Inflammatory macrophage (primary cell): ENCODE measurements around the gene ST8SIA2.

Experiments
- DNase-seq, 2 donors: peaks; one replicate each; pipeline ENCODE4 v3.0.0-alpha.2; 2020 to 2022
- total RNA-seq, 18 experiments: gene quantifications; one replicate each; lab custom pipeline; 2026; ENCODE audit warnings: mixed read lengths in 6 of 18, inconsistent platforms in 2 of 18; lab: John Stamatoyannopoulos, UW

ST8SIA2 gene, protein sequence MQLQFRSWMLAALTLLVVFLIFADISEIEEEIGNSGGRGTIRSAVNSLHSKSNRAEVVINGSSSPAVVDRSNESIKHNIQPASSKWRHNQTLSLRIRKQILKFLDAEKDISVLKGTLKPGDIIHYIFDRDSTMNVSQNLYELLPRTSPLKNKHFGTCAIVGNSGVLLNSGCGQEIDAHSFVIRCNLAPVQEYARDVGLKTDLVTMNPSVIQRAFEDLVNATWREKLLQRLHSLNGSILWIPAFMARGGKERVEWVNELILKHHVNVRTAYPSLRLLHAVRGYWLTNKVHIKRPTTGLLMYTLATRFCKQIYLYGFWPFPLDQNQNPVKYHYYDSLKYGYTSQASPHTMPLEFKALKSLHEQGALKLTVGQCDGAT
- 0 to 0.18 (median 0) reads per million in 18 experiments for total RNA-seq

DNA sequence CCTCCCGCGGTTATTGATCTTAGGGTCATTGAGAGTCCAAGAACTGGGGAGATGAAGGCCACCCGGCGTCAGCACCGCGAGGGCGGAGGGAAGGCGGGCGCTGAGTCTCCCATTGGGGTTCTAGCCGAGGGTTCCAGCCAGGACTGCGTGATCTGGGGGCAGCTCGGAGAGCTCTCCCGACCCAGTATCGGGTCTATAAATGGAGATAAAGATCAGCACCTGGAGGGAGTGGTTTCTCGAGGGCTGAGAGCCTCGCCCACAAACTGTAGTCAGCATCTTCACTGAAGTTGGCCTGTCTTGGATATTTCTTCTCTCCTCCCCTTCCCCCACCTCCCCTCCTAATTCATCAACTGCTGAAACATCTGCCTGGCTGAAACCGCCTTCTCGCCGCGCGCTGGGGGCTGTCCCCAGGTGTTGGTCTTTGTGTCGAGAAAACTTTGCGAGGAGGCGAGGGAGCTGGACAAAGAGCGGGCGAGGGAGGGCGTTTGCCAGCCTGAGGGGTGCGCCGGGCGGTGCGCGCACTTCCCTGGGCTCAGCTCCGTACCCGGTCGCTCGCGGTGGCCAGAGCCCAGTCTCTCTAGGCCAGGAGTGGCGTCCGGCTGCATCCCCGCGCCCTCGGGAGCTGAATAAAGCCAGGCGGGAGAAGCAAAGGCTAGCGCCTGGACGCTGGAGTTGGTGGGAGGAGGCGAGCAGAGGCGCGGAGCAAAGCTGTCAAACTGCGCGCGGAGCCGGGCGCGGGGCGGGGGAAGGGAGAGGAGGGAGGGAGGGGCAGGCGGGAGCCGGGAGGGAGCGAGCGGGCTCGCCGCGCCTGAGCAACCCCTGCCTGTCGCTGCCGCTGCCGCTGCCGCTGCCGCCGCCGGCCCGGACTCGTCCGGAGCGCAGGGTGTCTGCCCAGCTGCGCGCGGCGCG, at the start of gene ST8SIA2:
TSS of gene ST8SIA2 (plus strand) at position 811 of the 909 bp plus-strand sequence. CDS start 184 bp downstream, outside the sequence.
- no peak for DNase-seq

DNA sequence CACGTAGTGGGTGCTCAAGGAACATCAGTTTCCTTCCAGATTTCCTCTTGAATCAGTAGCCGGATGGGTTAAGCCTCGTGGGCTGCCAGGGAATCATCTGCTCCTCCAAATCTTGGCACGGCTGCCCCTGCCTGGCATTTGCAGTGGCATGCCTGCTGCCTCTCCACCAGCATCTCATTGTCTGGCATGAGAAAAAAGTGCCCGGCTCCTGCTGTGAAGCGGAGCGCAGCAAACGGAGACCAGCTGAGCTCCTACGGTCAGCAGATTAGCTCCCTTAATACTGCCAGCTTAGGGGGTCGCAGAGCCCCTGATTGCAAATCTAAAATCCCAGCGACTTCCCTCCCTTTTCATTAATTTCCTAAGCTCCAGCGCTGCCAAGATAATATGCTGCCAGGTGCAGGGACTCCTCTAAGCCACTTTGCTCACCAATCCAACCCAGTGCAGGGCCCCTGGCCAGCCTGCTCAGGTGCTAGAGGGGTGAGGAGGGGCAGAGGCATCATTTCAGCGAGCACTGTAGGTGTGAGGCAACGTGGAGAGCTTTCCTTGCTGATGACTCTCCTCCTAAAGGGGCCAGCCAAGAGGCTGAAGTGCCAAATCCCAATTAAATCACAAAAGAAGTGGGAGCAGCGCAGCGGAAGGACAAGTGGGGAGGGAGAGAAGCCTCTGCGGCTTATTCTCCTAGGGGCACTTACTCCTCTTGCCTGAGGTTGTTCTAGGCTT, 49.6 kb upstream of the ST8SIA2 start:
- no peak for DNase-seq

DNA sequence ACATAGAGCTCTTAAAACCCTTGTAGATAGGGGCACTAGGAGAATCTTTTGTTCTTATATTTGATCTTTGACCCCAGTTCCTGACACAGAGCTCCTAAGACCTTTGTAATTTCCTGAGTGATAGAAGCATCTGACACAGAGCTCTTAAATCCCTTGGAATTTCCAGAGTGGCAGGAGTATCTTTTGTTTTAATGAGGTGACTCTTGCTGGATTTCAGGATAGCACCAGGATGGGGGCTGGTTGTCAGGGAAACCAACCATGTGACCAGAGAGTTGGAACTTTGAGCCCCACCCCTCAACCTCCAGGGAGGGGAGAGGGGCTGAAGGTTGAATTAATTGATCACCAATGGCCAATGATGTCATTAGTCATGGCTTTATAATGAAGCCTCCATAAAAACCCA, 47.6 kb upstream of the ST8SIA2 start:
- DNase-seq = no peak

DNA sequence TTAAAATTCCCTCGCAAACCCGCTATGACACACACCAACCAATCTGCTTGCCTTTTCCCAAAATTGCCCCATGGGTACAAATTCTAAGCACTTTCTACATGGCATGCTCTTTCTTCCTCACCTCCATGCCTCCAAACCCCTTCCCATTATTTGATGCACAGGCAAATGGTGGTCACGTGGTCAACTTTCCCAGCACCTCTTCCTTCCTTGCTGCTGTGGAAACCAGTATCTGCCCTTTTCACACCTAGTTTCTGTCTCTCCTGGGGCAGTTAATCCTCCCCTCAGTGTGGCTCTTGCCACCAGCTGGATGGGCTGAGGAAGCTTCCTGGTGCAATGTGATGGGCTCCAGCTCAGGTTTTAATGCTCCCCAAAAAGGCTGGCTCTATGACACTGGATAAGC, 38.4 kb upstream of the ST8SIA2 start:
- DNase-seq = no peak

DNA sequence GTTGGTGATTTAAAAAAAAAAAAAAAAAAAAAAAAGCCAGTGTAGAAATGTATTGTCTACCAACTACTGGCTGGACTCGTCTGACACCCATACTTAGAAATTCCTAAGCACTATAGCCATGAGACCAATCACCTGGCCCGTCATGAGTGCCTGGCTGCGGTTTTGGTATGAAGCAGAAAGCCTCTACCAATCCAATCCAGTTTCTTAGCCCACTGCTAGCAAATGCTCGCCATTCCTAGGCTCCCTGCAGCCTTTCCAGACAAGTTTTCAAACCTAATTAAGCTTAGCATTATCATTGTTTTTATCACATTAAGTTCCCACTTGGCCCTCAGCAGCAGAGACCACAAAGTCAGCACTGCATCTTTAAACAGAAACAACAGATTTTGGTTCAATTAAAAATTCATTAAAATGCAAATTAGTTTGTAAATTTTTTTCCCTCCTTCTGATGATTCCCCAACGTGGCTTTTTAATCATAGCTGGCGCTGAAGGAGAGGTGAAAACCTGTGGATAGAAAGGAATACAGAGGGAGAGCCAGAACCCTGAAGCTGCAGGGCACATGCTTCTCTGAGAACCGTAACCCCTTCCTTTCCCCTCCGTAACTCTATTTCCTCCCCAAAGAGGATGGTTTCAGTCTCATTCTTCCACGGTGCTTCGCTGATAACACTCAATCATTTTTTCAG, 32.2 kb upstream of the ST8SIA2 start:
- DNase-seq = no peak

DNA sequence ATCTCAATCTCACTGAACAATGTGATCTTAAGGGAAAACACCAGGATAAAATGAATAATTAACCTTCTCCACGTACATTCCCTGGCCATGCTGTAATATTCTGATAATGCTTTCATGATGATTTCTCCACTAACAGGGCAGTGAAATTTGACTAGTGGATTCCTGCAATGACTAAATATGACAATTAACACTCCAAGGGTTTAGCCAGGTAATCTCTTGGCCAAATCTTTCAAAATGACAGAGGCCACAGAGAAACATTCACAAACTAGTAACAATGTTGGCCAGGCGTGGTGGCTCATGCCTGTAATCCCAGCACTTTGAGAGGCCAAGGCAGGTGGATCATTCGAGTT, 31.7 kb upstream of the ST8SIA2 start:
- DNase-seq = no peak

DNA sequence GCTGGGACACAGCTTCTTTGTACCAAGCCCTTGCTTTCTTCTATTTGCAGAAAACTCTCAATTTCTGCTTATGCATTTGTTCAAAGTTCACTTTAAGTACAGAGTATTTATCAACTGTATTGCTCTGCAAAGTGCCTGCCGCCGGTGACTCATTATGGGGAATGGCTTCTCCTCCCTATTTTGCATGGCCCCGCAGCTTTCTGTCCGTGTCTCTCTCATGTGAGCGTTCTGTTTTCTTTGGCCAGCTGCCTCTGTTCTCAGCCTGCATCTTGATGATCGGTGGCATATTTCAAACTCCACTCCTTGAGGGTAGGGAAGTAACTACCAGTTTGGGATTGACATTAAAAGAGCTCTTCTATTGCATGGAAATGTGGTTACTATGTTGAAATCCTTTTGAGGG, 28.6 kb upstream of the ST8SIA2 start:
- DNase-seq = no peak

DNA sequence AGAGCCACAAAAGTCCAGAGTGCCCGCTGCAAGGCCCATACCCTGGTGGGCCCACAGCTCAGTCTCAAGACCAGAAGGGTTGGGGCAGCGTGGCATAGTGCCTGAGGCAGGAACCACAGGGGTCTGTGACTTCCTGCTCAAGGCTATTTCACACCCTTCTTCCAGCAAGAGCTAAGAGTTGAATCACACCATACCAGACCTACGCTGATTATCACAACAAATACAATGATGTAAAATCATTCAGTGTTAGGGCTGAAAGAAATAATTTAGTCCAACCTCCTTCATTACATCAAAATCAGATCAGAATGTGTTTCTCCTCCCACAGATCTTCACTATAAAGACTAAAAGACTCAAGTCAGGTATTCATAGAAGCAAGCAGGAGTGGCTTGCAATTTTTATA, 27.8 kb upstream of the ST8SIA2 start:
- DNase-seq = no peak

DNA sequence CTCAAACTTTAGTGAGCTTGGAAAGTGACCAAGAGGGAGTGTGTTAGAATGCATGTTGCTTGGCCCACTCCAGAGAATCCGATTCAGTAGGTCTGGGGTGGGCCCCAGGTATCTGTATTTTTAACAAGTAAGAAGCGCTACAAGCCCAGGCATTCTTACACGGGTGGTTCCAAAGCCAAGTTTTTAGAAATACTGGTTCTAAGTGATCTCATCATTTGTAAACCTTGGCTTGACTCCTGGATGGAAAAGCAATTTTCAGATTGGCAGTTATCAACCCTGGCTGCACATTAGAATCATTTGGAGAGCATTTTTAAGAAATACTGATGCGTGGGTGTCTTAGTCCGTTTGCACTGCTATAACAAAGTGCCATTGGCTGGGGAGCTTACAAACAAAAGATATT, 27.3 kb upstream of the ST8SIA2 start:
- DNase-seq = no peak

DNA sequence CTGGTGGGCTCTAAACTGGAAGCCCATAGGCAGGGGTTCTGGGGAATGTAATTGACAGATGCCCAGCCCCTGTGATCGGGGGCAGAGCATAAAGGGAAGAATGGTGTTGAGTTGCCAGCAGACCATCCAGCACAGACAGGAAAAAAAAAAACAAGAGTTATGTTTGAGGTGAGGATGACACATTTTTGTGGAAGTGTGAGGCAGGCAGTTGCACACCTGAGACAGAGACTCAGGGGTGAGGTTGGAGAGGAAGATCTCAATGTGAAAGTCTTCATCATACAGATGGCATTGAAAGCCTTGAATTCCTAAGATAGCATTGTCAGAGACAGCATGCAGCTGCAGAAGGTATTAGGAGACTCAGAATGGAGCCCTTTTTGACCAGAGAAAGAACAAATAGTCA, 18.6 kb upstream of the ST8SIA2 start:
- no peak for DNase-seq

DNA sequence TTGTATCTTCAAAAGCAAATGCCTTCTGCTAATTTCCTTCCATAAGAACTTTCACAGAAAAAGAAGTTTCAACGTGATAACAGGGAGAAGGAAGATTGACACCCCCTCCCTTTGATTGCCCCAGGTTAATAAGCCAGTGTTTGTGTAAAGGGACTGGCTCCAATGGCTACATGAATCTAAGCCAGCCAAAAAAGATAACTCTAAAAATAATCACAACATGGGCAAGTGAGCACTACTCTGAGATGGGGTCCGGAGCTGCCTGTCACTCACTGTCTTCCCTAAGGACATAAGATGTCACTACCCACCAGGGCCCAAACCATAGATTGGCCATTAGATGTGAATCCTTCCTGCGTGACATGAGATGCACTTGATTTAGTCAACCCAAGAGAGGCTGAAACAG, 17.6 kb upstream of the ST8SIA2 start:
- no peak for DNase-seq

DNA sequence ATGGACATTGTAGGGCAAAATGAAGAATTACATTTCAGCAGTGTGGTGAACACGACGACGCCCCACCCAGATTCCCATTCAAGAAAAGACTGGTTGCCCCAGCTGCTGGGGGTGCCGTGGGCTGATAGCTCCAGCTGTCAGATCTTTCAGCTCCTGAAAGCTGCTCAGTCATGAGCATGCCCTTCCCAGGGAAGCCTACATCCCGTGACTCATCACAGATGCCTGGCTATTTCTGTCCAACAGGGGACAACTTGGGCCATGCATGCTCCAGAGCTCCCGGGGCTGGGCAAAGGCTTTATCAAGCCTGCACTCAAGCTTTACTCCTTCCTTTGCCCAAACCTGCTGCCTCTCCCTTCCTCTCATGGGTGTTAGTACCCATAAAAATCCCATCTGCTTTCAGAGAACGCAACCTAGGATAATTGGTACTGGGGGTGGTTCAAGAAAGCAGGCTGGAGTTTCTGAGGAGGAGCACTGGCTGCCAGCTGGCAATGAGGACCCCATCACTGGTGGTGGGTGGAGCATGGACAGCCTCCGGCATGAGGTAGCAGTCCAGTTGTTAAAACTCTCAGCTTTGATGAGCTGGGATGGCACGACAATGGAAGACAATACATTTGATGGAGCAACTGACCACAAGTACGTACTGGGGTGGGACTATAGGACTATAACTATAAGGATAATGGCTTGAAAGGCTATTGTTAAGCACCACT, 16.4 kb upstream of the ST8SIA2 start:
- DNase-seq = no peak

DNA sequence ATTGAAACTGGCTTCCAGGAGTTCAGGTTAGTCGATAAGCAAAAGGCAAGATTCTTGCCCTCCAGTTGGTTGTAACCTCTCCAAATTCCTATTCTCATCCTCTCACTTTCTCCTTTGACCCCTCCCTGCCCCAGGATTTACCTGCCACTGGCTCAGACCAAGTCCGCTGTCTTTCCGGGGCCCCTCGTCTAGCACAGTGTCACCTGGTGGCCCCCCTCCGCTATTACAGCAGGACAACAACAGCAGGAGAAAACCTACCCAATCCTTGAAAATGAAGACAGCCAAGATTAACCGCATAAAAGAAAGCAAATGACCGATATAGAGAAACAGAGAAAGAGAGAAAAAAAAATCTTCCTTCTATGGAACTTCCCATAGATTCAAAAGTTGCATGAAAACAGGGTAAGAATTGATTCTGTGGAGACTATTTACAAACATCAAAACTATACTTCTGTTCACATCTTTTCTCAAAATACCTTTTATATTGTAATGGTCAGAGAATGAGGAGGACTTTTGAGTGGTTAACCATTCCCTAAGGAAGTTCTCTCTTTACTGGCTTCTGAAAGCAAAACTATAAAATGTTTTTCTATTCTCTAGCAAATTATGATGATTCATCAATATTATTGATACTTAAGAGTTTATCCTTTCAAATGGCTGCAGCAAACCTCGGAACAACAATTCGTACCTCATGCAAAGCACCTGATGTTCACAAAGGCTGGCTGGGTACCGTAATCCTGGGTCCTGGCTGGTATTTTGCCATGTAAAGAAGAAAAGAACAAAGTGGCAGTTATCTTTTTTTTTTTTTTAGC, 10.0 kb upstream of the ST8SIA2 start:
- DNase-seq = no peak

DNA sequence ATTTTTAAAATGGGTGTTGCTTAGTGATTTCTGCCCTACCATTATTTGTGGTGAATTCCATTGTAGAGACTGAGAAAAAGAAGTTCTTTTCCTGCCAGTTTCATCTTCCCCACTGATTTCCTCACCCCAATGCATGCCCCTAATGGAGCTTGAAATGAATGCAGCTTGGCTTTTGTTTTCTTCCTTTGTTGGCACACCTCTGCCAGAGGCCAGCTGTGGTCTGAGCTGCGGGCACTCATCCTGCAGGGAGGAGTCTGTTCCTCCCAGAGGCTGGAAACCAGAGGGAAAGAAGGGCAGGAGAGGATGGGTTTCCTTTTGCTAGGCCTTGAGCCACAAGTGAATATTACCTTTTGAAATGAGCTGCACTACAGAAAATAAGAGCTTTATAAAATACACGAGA, 9.3 kb upstream of the ST8SIA2 start:
- no peak for DNase-seq

DNA sequence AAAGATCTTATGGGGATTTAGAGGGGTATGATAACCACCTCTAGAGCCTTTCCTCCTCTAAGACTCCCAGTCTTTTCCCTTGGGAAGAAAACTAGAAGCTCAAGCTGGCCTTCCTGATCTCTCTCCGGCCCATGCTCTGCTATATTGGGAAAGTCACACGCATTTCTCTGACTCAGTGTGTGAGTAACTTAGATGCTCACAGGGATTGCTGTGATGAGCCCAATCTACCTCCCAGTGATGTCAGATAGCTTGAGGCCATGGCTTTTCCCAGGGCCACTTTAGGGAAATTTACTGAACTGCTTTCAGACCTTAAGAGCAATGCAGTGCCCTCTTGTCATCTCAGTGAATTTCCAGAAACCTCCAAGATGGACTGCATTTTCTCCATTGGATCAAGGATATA, 8.6 kb upstream of the ST8SIA2 start:
- DNase-seq = no peak

DNA sequence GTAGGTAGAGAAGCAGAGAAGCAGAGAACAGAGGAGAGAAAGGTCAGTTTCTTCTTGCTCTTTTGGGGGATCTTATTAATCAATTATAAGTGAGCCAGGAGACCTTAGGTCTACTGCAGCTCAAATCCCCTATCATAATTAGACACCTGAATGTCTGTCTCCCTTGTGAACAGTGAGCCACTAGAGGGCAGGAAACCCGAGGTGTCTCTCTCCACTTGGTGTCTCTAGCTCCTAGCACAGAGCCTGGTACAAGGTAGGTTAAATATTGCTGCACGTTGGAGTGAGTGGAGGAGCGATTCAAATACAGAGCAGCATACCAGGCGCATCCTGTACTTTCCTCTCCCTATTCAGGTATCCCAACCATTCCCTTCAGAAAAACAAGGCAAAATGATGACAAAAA, 2.0 kb upstream of the ST8SIA2 start:
- no peak for DNase-seq

DNA sequence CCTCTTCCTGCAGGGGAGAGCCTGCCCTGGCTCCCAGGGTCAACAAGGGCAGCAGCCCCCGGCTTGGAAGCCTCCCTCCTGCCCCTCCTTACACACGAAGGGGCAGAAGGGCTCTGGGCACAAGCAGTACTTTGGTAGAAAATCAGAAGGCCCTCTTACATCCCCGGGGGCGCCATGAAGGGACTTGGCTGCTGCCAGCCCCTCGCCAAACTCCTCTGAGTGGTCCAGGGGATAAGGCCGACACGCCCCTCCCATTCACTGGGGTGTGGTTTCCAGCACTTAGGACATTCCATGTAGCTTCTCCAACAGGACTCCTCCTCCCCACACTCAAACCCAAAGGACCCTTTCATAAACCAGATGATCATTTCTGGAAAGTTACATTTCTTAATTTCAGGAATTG, 1.2 kb upstream of the ST8SIA2 start:
- no peak for DNase-seq

DNA sequence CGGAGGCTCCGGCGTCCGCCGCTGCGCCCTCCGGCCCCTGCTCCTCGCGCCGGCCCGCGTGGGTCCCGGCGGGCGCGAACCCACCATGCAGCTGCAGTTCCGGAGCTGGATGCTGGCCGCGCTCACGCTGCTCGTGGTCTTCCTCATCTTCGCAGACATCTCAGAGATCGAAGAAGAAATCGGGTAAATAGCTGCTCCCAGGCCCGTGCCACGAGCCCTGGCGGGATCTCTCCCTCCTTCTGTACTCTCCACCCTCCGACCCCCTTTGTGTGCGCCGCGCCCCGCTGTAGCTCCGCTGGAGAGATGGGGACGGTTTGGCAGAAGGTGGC, 263 bp downstream of the ST8SIA2 start:
- DNase-seq = no peak

DNA sequence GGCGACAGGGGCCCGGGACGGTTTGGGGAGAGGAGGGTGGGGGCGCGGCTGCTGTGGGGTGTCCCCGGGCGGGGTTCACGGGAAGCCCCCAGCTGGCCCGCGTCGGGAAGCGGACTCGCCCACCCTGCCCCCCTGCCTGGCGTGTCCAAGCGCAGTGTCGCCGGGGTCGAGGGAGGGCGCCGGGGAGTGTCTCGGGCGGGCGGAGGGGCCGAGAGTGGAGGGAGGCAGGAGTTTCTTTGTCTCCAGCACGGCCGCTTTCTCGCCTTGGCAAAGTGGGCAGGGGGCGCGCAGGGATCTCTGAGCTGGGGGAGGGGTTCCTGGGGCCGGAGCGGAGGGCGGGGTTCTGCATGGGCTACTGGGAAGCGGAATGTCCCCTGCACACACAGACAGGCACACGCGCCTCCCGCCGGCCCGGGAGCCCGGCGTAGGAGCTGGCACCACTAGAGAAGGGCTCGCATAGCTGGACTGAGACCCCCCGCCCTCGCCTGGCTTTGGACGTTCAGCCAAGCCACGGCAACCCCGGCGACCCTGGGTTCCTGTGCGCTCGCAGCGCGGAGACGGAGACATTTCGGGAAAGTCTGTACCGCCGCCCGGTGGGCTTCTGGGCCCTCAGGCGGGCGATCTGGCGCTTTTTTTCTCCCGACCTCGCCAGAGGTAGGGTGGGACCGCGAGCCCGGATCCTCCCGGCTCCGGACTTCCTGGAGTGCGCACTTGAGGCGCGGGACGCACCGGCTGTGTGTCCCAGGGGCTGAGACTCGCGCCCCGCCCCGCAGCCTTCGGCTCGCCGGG, 822 bp downstream of the ST8SIA2 start:
- DNase-seq = no peak

DNA sequence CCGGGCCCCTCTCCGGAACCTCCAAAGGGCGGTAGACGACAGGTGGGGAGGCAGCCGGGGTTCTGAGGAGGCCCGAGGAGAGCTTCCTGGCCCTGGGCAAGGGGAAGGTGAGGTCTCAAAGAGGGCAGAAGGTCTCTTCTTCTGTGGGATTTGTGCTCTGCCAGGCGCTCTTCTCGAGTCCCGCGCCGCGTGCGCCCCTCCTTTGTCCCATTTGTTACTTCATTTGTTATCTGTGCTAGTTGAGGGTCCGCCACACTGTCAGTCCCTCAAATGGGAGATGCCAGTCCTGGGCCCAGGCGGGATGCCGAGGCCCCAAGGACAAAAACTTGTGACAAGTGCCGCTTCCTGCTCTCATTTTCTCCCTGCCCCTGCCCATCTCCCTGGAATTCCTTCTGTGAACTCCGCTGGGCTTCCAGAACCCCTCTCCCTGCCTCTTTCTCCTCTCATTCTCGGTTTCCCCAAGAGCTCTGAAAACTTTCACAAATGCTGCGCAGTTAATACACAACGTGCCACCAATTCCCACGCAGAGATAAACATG, 1.5 kb downstream of the ST8SIA2 start:
- no peak for DNase-seq
